GM23338 (cell line): ENCODE measurements around the gene TNFAIP6. TPM values are rescaled to one million over a fixed set of nuclear protein-coding genes. Genes with fewer than 3 reads are reported as not detected.

Source experiments
- ATAC-seq: fragments of 200-7000 bp; cut with Tn5 transposase; 3 replicates; pipeline ENCODE4 v1.9.1; 2020
- DNase-seq: peaks from one replicate; pipeline ENCODE4 v3.0.0-alpha.2; 2015; ENCODE audit warnings: low spot score
- H2AFZ ChIP-seq: fragments of 200-600 bp; sonication (generic); 2 replicates; pipeline ENCODE4 v1.8.0; 2016; ENCODE audit warnings: antibody characterized with exemption, mild to moderate bottlenecking, moderate library complexity
- H3F3A ChIP-seq: fragments of 200-600 bp; sonication (generic); replicated peaks from 2 replicates; pipeline ENCODE4 v1.8.0; 2017; ENCODE audit warnings: antibody characterized with exemption, mixed run types, low read depth
- H3K27ac ChIP-seq: fragments of 200-600 bp; sonication (generic); 2 replicates; pipeline ENCODE4 v1.6.1; 2016; ENCODE audit warnings: low read depth
- H3K27me3 ChIP-seq: fragments of 200-600 bp; sonication (generic); 2 replicates; pipeline ENCODE4 v1.8.0; 2016; ENCODE audit warnings: mild to moderate bottlenecking, mixed run types, moderate library complexity; ENCODE audit not compliant: insufficient read depth
- H3K36me3 ChIP-seq: fragments of 200-600 bp; sonication (generic); 2 replicates; pipeline ENCODE4 v1.8.0; 2016; ENCODE audit warnings: mild to moderate bottlenecking; ENCODE audit not compliant: insufficient read depth
- H3K4me1 ChIP-seq: fragments of 200-600 bp; sonication (generic); 2 replicates; pipeline ENCODE4 v1.8.0; 2016; ENCODE audit warnings: mild to moderate bottlenecking, moderate library complexity; ENCODE audit not compliant: insufficient read depth
- H3K4me2 ChIP-seq: fragments of 200-600 bp; sonication (generic); 2 replicates; pipeline ENCODE4 v1.7.1; 2017; ENCODE audit warnings: mixed run types
- H3K4me3 ChIP-seq: fragments of 200-600 bp; sonication (generic); 2 replicates; pipeline ENCODE4 v1.6.1; 2016; ENCODE audit warnings: mixed run types
- H3K79me2 ChIP-seq: fragments of 200-600 bp; sonication (generic); replicated peaks from 2 replicates; pipeline ENCODE4 v1.8.0; 2017; ENCODE audit warnings: mild to moderate bottlenecking; ENCODE audit not compliant: insufficient read depth
- H3K9me2 ChIP-seq: fragments of 200-600 bp; sonication (generic); 2 replicates; pipeline ENCODE4 v1.8.0; 2017; ENCODE audit not compliant: insufficient read depth
- H4K20me1 ChIP-seq: fragments of 200-600 bp; sonication (generic); replicated peaks from 2 replicates; pipeline ENCODE4 v1.8.0; 2017; ENCODE audit warnings: mild to moderate bottlenecking; ENCODE audit not compliant: insufficient read depth
- H3K27ac Mint-ChIP-seq: 2 replicates; pipeline ENCODE4 v1.8.0; 2020; ENCODE audit warnings: inconsistent platforms, mild to moderate bottlenecking, moderate library complexity, mixed read lengths
- H3K27me3 Mint-ChIP-seq: 3 replicates; pipeline ENCODE4 v1.8.0; 2022; ENCODE audit warnings: low read depth, mild to moderate bottlenecking, moderate library complexity, mixed read lengths, inconsistent platforms; ENCODE audit not compliant: insufficient read depth, poor library complexity
- H3K36me3 Mint-ChIP-seq: 3 replicates; pipeline ENCODE4 v1.8.0; 2021; ENCODE audit warnings: low read depth, mild to moderate bottlenecking, inconsistent platforms, moderate library complexity, mixed read lengths
- H3K4me1 Mint-ChIP-seq: 3 replicates; pipeline ENCODE4 v1.8.0; 2020; ENCODE audit warnings: mild to moderate bottlenecking, inconsistent platforms, mixed read lengths
- H3K4me3 Mint-ChIP-seq: 3 replicates; pipeline ENCODE4 v1.8.0; 2021; ENCODE audit warnings: moderate library complexity, mild to moderate bottlenecking, inconsistent platforms, mixed read lengths
- H3K9me3 Mint-ChIP-seq: 3 replicates; pipeline ENCODE4 v1.8.0; 2020; ENCODE audit warnings: moderate library complexity, mild to moderate bottlenecking, inconsistent platforms, mixed read lengths
- CREB1 ChIP-seq: fragments of 250-450 bp; sonication (Bioruptor Pico); IDR thresholded peaks from 2 replicates; pipeline ENCODE4 v1.5.0; 2020; ENCODE audit warnings: low read depth, mild to moderate bottlenecking, moderate library complexity
- EZH2phosphoT487 ChIP-seq: fragments of 200-600 bp; sonication (generic); IDR thresholded peaks from one replicate; pipeline ENCODE4 v1.8.1; 2018; ENCODE audit warnings: antibody characterized with exemption; ENCODE audit not compliant: unreplicated experiment
- POLR2AphosphoS5 ChIP-seq: IDR thresholded peaks from 2 replicates; pipeline ENCODE4 v1.6.1; 2016; ENCODE audit warnings: antibody characterized with exemption, low read depth
- polyA plus RNA-seq: library from polyadenylated mRNA; unstranded; fragments of >200 nt; fragmentation: Nextera tagmentation; extraction: Ambion mirVana; gene quantifications from 2 replicates; pipeline ENCODE4 v1.2.1, GENCODE V29; 2016
- total RNA-seq: library from RNA; depleted of rRNA; stranded (reverse); fragments of >200 nt; shearing (Covaris generic); gene quantifications from 2 replicates; pipeline ENCODE4 v1.2.3, GENCODE V29; 2014
- TF ChIP-seq, protein P1 (sequence below): fragments of 250-450 bp; sonication (Bioruptor Pico); IDR thresholded peaks from 2 replicates; pipeline ENCODE4 v1.5.0; 2020; ENCODE audit warnings: mild to moderate bottlenecking, moderate library complexity
- TF ChIP-seq, protein P2 (sequence below): IDR thresholded peaks from 2 replicates; pipeline ENCODE4 v1.6.1; 2016; ENCODE audit warnings: antibody characterized with exemption
- TF ChIP-seq, protein P3 (sequence below): IDR thresholded peaks from one replicate; pipeline ENCODE4 v1.6.1; 2018; ENCODE audit warnings: antibody characterized with exemption; ENCODE audit not compliant: unreplicated experiment

Gene TNFAIP6
- total and polyA plus RNA-seq, 2 experiments from 2014 or later: 2.9 to 6.1 TPM

DNA sequence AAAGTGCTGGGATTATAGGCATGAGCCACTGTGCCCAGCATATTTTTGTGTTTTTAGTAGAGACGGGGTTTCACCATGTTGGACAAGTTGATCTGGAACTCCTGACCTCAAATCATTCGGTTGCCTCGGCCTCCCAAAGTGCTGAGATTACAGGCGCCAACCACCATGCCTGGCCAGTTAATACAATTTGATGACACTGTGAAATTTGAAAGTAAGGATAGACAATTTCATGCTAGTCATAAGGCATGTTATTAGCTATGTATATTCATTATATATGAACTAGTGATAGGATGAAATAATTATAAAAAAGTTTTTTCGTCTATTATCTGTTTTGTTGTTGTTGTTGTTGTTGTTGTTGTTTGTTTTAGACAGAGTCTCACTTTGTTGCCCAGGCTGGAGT, 43.8 kb downstream of the TNFAIP6 start:
- Histone ChIP-seq H3F3A (no peaks in the 10 kb centered on the region), H2AFZ (no peak overlapping the region), H3K4me1 (no peaks in the 10 kb centered on the region), H3K9me2 (no peaks in the 10 kb centered on the region), H4K20me1 (no peaks in the 10 kb centered on the region), H3K27ac (no peak overlapping the region), H3K4me2 (no peak overlapping the region), H3K4me3 (no peak overlapping the region), H3K36me3 (no peaks in the 10 kb centered on the region), H3K79me2 (no peaks in the 10 kb centered on the region), H3K27me3 (no peaks in the 10 kb centered on the region)
- Mint-ChIP-seq H3K4me3 (no peak overlapping the region), H3K27me3 (no peaks in the 10 kb centered on the region), H3K36me3 (no peaks in the 10 kb centered on the region), H3K9me3 (no peaks in the 10 kb centered on the region), H3K4me1 (no peaks in the 10 kb centered on the region), H3K27ac (no peak overlapping the region)
- TF ChIP-seq EZH2phosphoT487 (no peak), POLR2AphosphoS5 (no peak), CREB1 (CRISPR knock-in tag) (no peak)
- TF ChIP-seq, protein P1, sequence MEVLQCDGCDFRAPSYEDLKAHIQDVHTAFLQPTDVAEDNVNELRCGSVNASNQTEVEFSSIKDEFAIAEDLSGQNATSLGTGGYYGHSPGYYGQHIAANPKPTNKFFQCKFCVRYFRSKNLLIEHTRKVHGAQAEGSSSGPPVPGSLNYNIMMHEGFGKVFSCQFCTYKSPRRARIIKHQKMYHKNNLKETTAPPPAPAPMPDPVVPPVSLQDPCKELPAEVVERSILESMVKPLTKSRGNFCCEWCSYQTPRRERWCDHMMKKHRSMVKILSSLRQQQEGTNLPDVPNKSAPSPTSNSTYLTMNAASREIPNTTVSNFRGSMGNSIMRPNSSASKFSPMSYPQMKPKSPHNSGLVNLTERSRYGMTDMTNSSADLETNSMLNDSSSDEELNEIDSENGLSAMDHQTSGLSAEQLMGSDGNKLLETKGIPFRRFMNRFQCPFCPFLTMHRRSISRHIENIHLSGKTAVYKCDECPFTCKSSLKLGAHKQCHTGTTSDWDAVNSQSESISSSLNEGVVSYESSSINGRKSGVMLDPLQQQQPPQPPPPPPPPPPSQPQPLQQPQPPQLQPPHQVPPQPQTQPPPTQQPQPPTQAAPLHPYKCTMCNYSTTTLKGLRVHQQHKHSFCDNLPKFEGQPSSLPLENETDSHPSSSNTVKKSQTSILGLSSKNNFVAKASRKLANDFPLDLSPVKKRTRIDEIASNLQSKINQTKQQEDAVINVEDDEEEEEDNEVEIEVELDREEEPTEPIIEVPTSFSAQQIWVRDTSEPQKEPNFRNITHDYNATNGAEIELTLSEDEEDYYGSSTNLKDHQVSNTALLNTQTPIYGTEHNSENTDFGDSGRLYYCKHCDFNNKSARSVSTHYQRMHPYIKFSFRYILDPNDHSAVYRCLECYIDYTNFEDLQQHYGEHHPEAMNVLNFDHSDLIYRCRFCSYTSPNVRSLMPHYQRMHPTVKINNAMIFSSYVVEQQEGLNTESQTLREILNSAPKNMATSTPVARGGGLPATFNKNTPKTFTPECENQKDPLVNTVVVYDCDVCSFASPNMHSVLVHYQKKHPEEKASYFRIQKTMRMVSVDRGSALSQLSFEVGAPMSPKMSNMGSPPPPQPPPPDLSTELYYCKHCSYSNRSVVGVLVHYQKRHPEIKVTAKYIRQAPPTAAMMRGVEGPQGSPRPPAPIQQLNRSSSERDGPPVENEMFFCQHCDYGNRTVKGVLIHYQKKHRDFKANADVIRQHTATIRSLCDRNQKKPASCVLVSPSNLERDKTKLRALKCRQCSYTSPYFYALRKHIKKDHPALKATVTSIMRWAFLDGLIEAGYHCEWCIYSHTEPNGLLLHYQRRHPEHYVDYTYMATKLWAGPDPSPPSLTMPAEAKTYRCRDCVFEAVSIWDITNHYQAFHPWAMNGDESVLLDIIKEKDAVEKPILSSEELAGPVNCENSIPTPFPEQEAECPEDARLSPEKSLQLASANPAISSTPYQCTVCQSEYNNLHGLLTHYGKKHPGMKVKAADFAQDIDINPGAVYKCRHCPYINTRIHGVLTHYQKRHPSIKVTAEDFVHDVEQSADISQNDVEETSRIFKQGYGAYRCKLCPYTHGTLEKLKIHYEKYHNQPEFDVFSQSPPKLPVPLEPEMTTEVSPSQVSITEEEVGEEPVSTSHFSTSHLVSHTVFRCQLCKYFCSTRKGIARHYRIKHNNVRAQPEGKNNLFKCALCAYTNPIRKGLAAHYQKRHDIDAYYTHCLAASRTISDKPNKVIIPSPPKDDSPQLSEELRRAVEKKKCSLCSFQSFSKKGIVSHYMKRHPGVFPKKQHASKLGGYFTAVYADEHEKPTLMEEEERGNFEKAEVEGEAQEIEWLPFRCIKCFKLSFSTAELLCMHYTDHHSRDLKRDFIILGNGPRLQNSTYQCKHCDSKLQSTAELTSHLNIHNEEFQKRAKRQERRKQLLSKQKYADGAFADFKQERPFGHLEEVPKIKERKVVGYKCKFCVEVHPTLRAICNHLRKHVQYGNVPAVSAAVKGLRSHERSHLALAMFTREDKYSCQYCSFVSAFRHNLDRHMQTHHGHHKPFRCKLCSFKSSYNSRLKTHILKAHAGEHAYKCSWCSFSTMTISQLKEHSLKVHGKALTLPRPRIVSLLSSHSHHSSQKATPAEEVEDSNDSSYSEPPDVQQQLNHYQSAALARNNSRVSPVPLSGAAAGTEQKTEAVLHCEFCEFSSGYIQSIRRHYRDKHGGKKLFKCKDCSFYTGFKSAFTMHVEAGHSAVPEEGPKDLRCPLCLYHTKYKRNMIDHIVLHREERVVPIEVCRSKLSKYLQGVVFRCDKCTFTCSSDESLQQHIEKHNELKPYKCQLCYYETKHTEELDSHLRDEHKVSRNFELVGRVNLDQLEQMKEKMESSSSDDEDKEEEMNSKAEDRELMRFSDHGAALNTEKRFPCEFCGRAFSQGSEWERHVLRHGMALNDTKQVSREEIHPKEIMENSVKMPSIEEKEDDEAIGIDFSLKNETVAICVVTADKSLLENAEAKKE (CRISPR knock-in tag): no peak
- TF ChIP-seq, protein P2, sequence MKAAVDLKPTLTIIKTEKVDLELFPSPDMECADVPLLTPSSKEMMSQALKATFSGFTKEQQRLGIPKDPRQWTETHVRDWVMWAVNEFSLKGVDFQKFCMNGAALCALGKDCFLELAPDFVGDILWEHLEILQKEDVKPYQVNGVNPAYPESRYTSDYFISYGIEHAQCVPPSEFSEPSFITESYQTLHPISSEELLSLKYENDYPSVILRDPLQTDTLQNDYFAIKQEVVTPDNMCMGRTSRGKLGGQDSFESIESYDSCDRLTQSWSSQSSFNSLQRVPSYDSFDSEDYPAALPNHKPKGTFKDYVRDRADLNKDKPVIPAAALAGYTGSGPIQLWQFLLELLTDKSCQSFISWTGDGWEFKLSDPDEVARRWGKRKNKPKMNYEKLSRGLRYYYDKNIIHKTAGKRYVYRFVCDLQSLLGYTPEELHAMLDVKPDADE: no peak
- TF ChIP-seq, protein P3, sequence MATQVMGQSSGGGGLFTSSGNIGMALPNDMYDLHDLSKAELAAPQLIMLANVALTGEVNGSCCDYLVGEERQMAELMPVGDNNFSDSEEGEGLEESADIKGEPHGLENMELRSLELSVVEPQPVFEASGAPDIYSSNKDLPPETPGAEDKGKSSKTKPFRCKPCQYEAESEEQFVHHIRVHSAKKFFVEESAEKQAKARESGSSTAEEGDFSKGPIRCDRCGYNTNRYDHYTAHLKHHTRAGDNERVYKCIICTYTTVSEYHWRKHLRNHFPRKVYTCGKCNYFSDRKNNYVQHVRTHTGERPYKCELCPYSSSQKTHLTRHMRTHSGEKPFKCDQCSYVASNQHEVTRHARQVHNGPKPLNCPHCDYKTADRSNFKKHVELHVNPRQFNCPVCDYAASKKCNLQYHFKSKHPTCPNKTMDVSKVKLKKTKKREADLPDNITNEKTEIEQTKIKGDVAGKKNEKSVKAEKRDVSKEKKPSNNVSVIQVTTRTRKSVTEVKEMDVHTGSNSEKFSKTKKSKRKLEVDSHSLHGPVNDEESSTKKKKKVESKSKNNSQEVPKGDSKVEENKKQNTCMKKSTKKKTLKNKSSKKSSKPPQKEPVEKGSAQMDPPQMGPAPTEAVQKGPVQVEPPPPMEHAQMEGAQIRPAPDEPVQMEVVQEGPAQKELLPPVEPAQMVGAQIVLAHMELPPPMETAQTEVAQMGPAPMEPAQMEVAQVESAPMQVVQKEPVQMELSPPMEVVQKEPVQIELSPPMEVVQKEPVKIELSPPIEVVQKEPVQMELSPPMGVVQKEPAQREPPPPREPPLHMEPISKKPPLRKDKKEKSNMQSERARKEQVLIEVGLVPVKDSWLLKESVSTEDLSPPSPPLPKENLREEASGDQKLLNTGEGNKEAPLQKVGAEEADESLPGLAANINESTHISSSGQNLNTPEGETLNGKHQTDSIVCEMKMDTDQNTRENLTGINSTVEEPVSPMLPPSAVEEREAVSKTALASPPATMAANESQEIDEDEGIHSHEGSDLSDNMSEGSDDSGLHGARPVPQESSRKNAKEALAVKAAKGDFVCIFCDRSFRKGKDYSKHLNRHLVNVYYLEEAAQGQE: no peak
- DNase-seq (no peak), ATAC-seq (no peak)
